ENCODE results near the gene ZSCAN16. TPM values are rescaled to one million over a fixed set of nuclear protein-coding genes. Genes with fewer than 3 reads are reported as not detected.
"Not testable (repeated sequence)": the region's sequence is repeated elsewhere in the genome, so short reads cannot be mapped to it uniquely, and the experiment has no call there.

The ZSCAN16 gene
- polyA plus RNA-seq, result 1 to 10 TPM; 2.6 to 3.7 (median 2.7) TPM

GRCh38 chr6:28124350-28124970 is at the start of gene ZSCAN16:
Gene ZSCAN16 (plus strand): TSS chr6:28124609. CDS start chr6:28125444, 835 bp downstream.
- no peak within 1 kb of the TSS for H3K27ac ChIP-seq (ENCODE audit: low read depth, low read length)
- 0 to 1% (median 0%) methylated on average over 28 of the region's 28 CpGs for WGBS, 3 donors

GRCh38 chr6:28078050-28078449 is 46.4 kb upstream of the ZSCAN16 start:
- no peak overlapping the region for H3K27ac ChIP-seq (ENCODE audit: low read depth, low read length)

- no peak overlapping the region for H3K27ac ChIP-seq (ENCODE audit: low read depth, low read length)
- WGBS, 3 donors, result 85 to 93% (median 92%) methylated on average over 6 of the region's 6 CpGs
These were observed 45.6 kb upstream of the ZSCAN16 start for GRCh38 chr6:28078836-28079235.

- 2 to 5% (median 2%) methylated on average over 15 of the region's 15 CpGs for WGBS, 3 donors
- not testable (repeated sequence) for H3K27ac ChIP-seq (ENCODE audit: low read depth, low read length)
These were observed 44.1 kb upstream of the ZSCAN16 start, which contains the start of gene ZNF165 for GRCh38 chr6:28080381-28080630. Gene ZNF165 (plus strand): TSS chr6:28080568. CDS start chr6:28085481, 4,913 bp downstream.

- no peak overlapping the region for H3K27ac ChIP-seq (ENCODE audit: low read depth, low read length)
- WGBS, 3 donors, result 0 to 1% (median 1%) methylated on average over 46 of the region's 46 CpGs
These were observed 43.6 kb upstream of the ZSCAN16 start for GRCh38 chr6:28080631-28081485.

- 7 to 8% (median 7%) methylated on average over 4 of the region's 4 CpGs for WGBS, 3 donors
These were observed 43.0 kb upstream of the ZSCAN16 start for GRCh38 chr6:28081486-28081751.

GRCh38 chr6:28082939-28083338 is 41.5 kb upstream of the ZSCAN16 start:
- H3K27ac ChIP-seq (ENCODE audit: low read depth, low read length), result no peak overlapping the region

More at GRCh38 chr6:28081486-28081751, 43.0 kb upstream of the ZSCAN16 start:
- no peak overlapping the region for H3K27ac ChIP-seq (ENCODE audit: low read depth, low read length)

- 94 to 97% (median 97%) methylated on average over 5 of the region's 5 CpGs for WGBS, 3 donors
- no peak overlapping the region for H3K27ac ChIP-seq (ENCODE audit: low read depth, low read length)
These were observed 35.4 kb upstream of the ZSCAN16 start for GRCh38 chr6:28089054-28089453.

GRCh38 chr6:28090917-28091586 is 33.4 kb upstream of the ZSCAN16 start:
- 17 to 38% (median 22%) methylated on average over 33 of the region's 33 CpGs for WGBS, 3 donors
- no peak overlapping the region for H3K27ac ChIP-seq (ENCODE audit: low read depth, low read length)

GRCh38 chr6:28102222-28102621 is 22.2 kb upstream of the ZSCAN16 start:
- not testable (repeated sequence) for H3K27ac ChIP-seq (ENCODE audit: low read depth, low read length)
- 70 to 88% (median 84%) methylated on average over 7 of the region's 7 CpGs for WGBS, 3 donors

- H3K27ac ChIP-seq (ENCODE audit: low read depth, low read length), result not testable (repeated sequence)
These were observed 21.7 kb upstream of the ZSCAN16 start for GRCh38 chr6:28102699-28103098.

GRCh38 chr6:28104392-28105244 is 19.8 kb upstream of the ZSCAN16 start:
- WGBS, 3 donors, result 0 to 1% (median 1%) methylated on average over 47 to 54 of the region's 54 CpGs
- no peak overlapping the region for H3K27ac ChIP-seq (ENCODE audit: low read depth, low read length)

- H3K27ac ChIP-seq (ENCODE audit: low read depth, low read length), result no peak overlapping the region
- 18 to 29% (median 27%) methylated on average over 5 of the region's 5 CpGs for whole genome bisulfite sequencing, 3 donors
These were observed 19.2 kb upstream of the ZSCAN16 start for GRCh38 chr6:28105245-28105639.

- no peak overlapping the region for H3K27ac ChIP-seq (ENCODE audit: low read depth, low read length)
- WGBS, 3 donors, result 67 to 90% (median 84%) methylated on average over 3 of the region's 3 CpGs
These were observed 16.9 kb upstream of the ZSCAN16 start for GRCh38 chr6:28107506-28107905.

- no peak overlapping the region for H3K27ac ChIP-seq (ENCODE audit: low read depth, low read length)
- 76 to 93% (median 77%) methylated on average over 3 of the region's 3 CpGs for WGBS, 3 donors
These were observed 12.4 kb upstream of the ZSCAN16 start for GRCh38 chr6:28111964-28112363.

GRCh38 chr6:28115799-28116198 is 8.6 kb upstream of the ZSCAN16 start:
- 70 to 79% (median 79%) methylated on average over 2 of the region's 2 CpGs for WGBS, 3 donors
- H3K27ac ChIP-seq (ENCODE audit: low read depth, low read length), result no peak overlapping the region

GRCh38 chr6:28117386-28118050 is 6.9 kb upstream of the ZSCAN16 start:
- H3K27ac ChIP-seq (ENCODE audit: low read depth, low read length), result no peak overlapping the region
- WGBS, 3 donors, result 90 to 92% (median 92%) methylated on average over 2 of the region's 2 CpGs

- WGBS, 3 donors, result 75 to 90% (median 81%) methylated on average over 1 of the region's 1 CpG
These were observed 6.2 kb upstream of the ZSCAN16 start for GRCh38 chr6:28118217-28118616.

More at GRCh38 chr6:28118217-28118616, 6.2 kb upstream of the ZSCAN16 start:
- H3K27ac ChIP-seq (ENCODE audit: low read depth, low read length), result no peak overlapping the region
